ENCODE data around the gene EYS. TPM values are rescaled to one million over a fixed set of nuclear protein-coding genes. Genes with fewer than 3 reads are reported as not detected.

EYS gene
- total and polyA plus RNA-seq, 9 of the 15 experiments (the other 6 are each of a cell fraction or from before 2014, with no cell fraction given): 0.03 to 0.36 (median 0.10) TPM; not detected in 2

DNA sequence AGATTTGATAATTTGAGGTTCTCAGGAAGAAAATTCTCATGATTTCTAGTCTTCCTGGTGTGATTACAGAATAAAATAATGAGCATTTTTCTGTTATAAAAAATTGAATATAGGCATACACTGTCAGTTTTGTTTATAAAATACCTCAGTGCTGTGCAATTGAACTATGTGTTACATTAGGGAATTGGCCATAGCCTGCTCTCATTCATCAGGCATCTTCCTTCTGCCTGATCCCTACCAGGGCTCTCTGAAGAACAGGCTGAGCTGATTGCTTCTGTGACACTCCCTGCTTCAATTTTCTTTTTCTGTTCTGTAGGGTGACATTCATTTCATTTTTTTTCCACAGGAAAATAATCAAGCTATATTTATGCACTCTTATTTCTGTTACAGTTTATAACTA is 1908.6 kb downstream of the EYS start:
- ChIA-PET CTCF (ENCODE audit: low intra/inter-chr PET ratio) (no interaction called here), POLR2A (no interaction called here)
- Histone ChIP-seq H3K9me3 (replicated peaks; ENCODE audit: control insufficient read depth, insufficient read depth, low read depth, low read length) (no peaks in the 10 kb centered on the region), H3K27me3 (ENCODE audit: control insufficient read depth in 2 of 2, insufficient read depth in 2 of 2, low read length in 2 of 2) (no peaks in the 10 kb centered on the region), H3K27ac (ENCODE audit: extremely low read depth, low read depth, low read length) (no peak overlapping the region), H3K9ac (ENCODE audit: insufficient read depth in 1 of 2, low read depth in 2 of 2, low read length in 2 of 2) (no peak overlapping the region), H3K9me1 (ENCODE audit: control insufficient read depth, insufficient read depth, low read length) (no peaks in the 10 kb centered on the region), H3K36me3 (ENCODE audit: control insufficient read depth, insufficient read depth, low read length) (no peaks in the 10 kb centered on the region), H4K20me1 (replicated peaks; ENCODE audit: control insufficient read depth, insufficient read depth, low read length) (no peaks in the 10 kb centered on the region), H3K4me3 (no peak overlapping the region), H2AFZ (ENCODE audit: low read depth, low read length) (no peak overlapping the region), H3K4me1 (replicated peaks in 1 of 2; ENCODE audit: control insufficient read depth in 2 of 2, insufficient read depth in 2 of 2, low read length in 2 of 2) (no peaks in the 10 kb centered on the region), H3K79me2 (ENCODE audit: control insufficient read depth, insufficient read depth, low read length) (no peaks in the 10 kb centered on the region), H3K4me2 (ENCODE audit: insufficient read depth, low read length) (no peak overlapping the region)
- FAIRE-seq (no peak), DNase-seq (ENCODE audit: extremely low read depth in 1 of 4, low spot score in 3 of 4) (no peak), ATAC-seq (no peak)
- intact Hi-C loops (cut with micrococcal nuclease) (no loop called here), in situ Hi-C loops (cut with MboI) (no loop called here)
- BruUV-seq (replicated peaks): no TSS peak
- TF ChIP-seq NFE2 (IDR thresholded peaks at IDR 0.05; ENCODE audit: low read depth): no peak
- no peak for TF ChIP-seq NR2C2 (CRISPR knock-in tag; IDR thresholded peaks at IDR 0.05)
- TF ChIP-seq NR2C2 (tag; IDR thresholded peaks at IDR 0.05): no peak
- no peak for TF ChIP-seq CBX8 (IDR thresholded peaks at IDR 0.05; ENCODE audit: borderline replicate concordance, extremely low read depth, low read depth, low read length, poor library complexity, severe bottlenecking)

DNA sequence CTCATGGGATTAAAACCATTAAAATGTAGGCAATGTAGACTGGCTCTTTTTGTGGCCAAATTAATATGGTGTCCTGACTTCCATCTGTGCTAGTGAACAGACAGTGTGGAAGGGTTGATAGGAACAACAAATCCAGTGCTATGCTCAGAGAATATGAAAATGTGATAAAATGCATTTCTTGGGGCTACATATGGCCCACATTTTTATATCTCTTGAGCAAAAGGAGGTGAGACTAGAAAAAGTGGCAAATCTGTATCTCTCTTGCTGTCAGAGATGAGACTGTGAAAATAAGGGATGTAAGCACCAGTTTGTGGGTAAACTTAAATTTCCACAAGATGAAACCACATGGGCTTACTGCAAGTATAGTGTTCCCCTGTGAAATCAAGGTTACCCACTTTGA is 1909.3 kb downstream of the EYS start:
- DNase-seq (ENCODE audit: extremely low read depth in 1 of 4, low spot score in 3 of 4): no peak
- POLR2A ChIA-PET: no interaction called here
- no peak overlapping the region for H3K4me3 ChIP-seq
- no peak overlapping the region for H3K27ac ChIP-seq (ENCODE audit: extremely low read depth, low read depth, low read length)
- H4K20me1 ChIP-seq (replicated peaks; ENCODE audit: control insufficient read depth, insufficient read depth, low read length): no peaks in the 10 kb centered on the region
- no peaks in the 10 kb centered on the region for H3K79me2 ChIP-seq (ENCODE audit: control insufficient read depth, insufficient read depth, low read length)
- in situ Hi-C loops (cut with MboI): no loop called here
- H3K9ac ChIP-seq (ENCODE audit: insufficient read depth in 1 of 2, low read depth in 2 of 2, low read length in 2 of 2): no peak overlapping the region
- no peak for FAIRE-seq
- intact Hi-C loops (cut with micrococcal nuclease): no loop called here
- no TSS peak for BruUV-seq (replicated peaks)
- no peak overlapping the region for H2AFZ ChIP-seq (ENCODE audit: low read depth, low read length)
- H3K4me2 ChIP-seq (ENCODE audit: insufficient read depth, low read length): no peak overlapping the region
- H3K36me3 ChIP-seq (ENCODE audit: control insufficient read depth, insufficient read depth, low read length): no peaks in the 10 kb centered on the region
- CTCF ChIA-PET (ENCODE audit: low intra/inter-chr PET ratio): no interaction called here
- no peaks in the 10 kb centered on the region for H3K9me3 ChIP-seq (replicated peaks; ENCODE audit: control insufficient read depth, insufficient read depth, low read depth, low read length)
- H3K4me1 ChIP-seq (replicated peaks in 1 of 2; ENCODE audit: control insufficient read depth in 2 of 2, insufficient read depth in 2 of 2, low read length in 2 of 2): no peaks in the 10 kb centered on the region
- ATAC-seq: no peak
- no peaks in the 10 kb centered on the region for H3K27me3 ChIP-seq (ENCODE audit: control insufficient read depth in 2 of 2, insufficient read depth in 2 of 2, low read length in 2 of 2)
- H3K9me1 ChIP-seq (ENCODE audit: control insufficient read depth, insufficient read depth, low read length): no peaks in the 10 kb centered on the region
- TF ChIP-seq GABPA (tag; conservative IDR thresholded peaks at IDR 0.05; ENCODE audit: low read depth): no peak
- no peak for TF ChIP-seq SAFB (IDR thresholded peaks at IDR 0.05; ENCODE audit: borderline replicate concordance, low read depth, low read length)
- TF ChIP-seq, protein P1, sequence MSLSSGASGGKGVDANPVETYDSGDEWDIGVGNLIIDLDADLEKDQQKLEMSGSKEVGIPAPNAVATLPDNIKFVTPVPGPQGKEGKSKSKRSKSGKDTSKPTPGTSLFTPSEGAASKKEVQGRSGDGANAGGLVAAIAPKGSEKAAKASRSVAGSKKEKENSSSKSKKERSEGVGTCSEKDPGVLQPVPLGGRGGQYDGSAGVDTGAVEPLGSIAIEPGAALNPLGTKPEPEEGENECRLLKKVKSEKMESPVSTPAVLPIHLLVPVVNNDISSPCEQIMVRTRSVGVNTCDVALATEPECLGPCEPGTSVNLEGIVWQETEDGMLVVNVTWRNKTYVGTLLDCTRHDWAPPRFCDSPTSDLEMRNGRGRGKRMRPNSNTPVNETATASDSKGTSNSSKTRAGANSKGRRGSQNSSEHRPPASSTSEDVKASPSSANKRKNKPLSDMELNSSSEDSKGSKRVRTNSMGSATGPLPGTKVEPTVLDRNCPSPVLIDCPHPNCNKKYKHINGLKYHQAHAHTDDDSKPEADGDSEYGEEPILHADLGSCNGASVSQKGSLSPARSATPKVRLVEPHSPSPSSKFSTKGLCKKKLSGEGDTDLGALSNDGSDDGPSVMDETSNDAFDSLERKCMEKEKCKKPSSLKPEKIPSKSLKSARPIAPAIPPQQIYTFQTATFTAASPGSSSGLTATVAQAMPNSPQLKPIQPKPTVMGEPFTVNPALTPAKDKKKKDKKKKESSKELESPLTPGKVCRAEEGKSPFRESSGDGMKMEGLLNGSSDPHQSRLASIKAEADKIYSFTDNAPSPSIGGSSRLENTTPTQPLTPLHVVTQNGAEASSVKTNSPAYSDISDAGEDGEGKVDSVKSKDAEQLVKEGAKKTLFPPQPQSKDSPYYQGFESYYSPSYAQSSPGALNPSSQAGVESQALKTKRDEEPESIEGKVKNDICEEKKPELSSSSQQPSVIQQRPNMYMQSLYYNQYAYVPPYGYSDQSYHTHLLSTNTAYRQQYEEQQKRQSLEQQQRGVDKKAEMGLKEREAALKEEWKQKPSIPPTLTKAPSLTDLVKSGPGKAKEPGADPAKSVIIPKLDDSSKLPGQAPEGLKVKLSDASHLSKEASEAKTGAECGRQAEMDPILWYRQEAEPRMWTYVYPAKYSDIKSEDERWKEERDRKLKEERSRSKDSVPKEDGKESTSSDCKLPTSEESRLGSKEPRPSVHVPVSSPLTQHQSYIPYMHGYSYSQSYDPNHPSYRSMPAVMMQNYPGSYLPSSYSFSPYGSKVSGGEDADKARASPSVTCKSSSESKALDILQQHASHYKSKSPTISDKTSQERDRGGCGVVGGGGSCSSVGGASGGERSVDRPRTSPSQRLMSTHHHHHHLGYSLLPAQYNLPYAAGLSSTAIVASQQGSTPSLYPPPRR (CRISPR knock-in tag; IDR thresholded peaks at IDR 0.05; ENCODE audit: borderline replicate concordance): no peak
- TF ChIP-seq ARID1B (IDR thresholded peaks at IDR 0.05): no peak
- TF ChIP-seq, protein P2, sequence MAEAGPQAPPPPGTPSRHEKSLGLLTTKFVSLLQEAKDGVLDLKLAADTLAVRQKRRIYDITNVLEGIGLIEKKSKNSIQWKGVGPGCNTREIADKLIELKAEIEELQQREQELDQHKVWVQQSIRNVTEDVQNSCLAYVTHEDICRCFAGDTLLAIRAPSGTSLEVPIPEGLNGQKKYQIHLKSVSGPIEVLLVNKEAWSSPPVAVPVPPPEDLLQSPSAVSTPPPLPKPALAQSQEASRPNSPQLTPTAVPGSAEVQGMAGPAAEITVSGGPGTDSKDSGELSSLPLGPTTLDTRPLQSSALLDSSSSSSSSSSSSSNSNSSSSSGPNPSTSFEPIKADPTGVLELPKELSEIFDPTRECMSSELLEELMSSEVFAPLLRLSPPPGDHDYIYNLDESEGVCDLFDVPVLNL (CRISPR knock-in tag; IDR thresholded peaks at IDR 0.05; ENCODE audit: low read depth): no peak
